Nephron progenitor cell (in vitro differentiated cells): ENCODE measurements around the gene ITGB1BP2.
"Not testable (repeated sequence)": the region's sequence is repeated elsewhere in the genome, so short reads cannot be mapped to it uniquely, and the experiment has no call there.

Source experiments
- DNase-seq: peaks from one replicate; pipeline ENCODE4 v3.0.0; 2021
- H3K27ac Mint-ChIP-seq: 2 replicates; pipeline ENCODE4 v1.8.0; 2021; ENCODE audit warnings: mild to moderate bottlenecking, moderate library complexity, mixed read lengths
- H3K27me3 Mint-ChIP-seq: 2 replicates; pipeline ENCODE4 v1.8.0; 2021; ENCODE audit warnings: mild to moderate bottlenecking, low read depth, mixed read lengths; ENCODE audit not compliant: poor library complexity
- H3K36me3 Mint-ChIP-seq: 2 replicates; pipeline ENCODE4 v1.8.0; 2021; ENCODE audit warnings: low read depth, mixed read lengths
- H3K4me1 Mint-ChIP-seq: 2 replicates; pipeline ENCODE4 v1.8.0; 2021; ENCODE audit warnings: mixed read lengths
- H3K4me3 Mint-ChIP-seq: 2 replicates; pipeline ENCODE4 v1.8.0; 2021; ENCODE audit warnings: mild to moderate bottlenecking, moderate library complexity, mixed read lengths
- H3K9me3 Mint-ChIP-seq: 2 replicates; pipeline ENCODE4 v1.8.0; 2021; ENCODE audit warnings: mild to moderate bottlenecking, moderate library complexity, mixed read lengths
- CTCF ChIP-seq: fragments of 200-600 bp; sonication (generic); IDR thresholded peaks from 2 replicates; pipeline ENCODE4 v1.5.0; 2021; ENCODE audit warnings: antibody characterized with exemption

ITGB1BP2 gene

DNA sequence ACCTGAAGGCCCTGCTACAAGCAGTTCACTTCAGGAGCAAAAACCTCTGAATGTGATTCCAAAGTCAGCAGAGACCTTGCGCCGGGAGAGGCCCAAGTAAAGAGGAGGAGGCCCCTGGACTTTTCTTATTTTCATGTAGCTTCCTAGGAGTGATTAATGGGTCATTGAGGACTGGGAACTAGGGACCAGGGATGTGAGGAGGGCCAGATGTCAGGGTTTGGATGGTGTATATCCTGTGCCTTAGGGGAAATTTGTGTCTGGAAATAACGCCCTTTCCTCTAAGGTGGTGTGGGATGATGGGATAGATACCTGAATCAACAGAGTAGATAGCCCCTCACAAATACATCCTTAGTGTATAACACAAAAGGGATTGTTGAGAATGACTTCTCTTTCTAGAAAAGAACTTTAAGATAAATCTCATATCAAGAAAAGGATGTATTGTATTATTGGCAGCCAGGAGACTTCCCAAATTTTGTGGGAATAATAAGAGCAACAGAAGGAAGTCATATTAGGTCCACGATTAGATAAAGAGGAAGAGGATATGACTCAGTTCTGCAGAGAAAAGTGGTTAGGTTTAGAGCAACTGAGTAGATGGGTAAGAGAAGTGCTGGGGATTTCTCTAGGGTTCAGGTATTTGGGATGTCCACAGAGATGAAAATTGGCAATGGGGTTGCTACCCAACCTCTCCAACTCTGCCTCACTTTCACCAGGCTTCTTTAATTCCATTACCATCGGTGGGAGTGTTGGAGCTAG lies 1.1 kb downstream of the ITGB1BP2 start:
- H3K4me3 Mint-ChIP-seq = no peak overlapping the region
- no peaks in the 10 kb centered on the region for H3K27me3 Mint-ChIP-seq
- no peaks in the 10 kb centered on the region for H3K4me1 Mint-ChIP-seq

GRCh38 chrX:71304561-71304960 lies 3.0 kb downstream of the ITGB1BP2 start:
- peaks cover 30% of the 10 kb centered on the region for H3K36me3 Mint-ChIP-seq
- H3K27me3 Mint-ChIP-seq = no peaks in the 10 kb centered on the region
- no peak overlapping the region for H3K27ac Mint-ChIP-seq
- no peak for DNase-seq
- H3K9me3 Mint-ChIP-seq = peaks cover 45% of the 10 kb centered on the region
- H3K4me3 Mint-ChIP-seq = no peak overlapping the region
- no peaks in the 10 kb centered on the region for H3K4me1 Mint-ChIP-seq
- TF ChIP-seq CTCF = no peak

More for the DNA sequence above, 1.1 kb downstream of the ITGB1BP2 start:
- peak overlapping the region; percentile 90 for H3K27ac Mint-ChIP-seq
- peaks cover 42% of the 10 kb centered on the region for H3K9me3 Mint-ChIP-seq
- H3K36me3 Mint-ChIP-seq = peaks cover 36% of the 10 kb centered on the region
- DNase-seq = no peak
- TF ChIP-seq CTCF = no peak

GRCh38 chrX:71315917-71316316 lies 14.4 kb downstream of the ITGB1BP2 start:
- no peak overlapping the region for H3K27ac Mint-ChIP-seq
- DNase-seq = no peak
- peaks cover 36% of the 10 kb centered on the region for H3K9me3 Mint-ChIP-seq
- peaks cover 21% of the 10 kb centered on the region for H3K36me3 Mint-ChIP-seq
- no peaks in the 10 kb centered on the region for H3K27me3 Mint-ChIP-seq
- H3K4me1 Mint-ChIP-seq = no peaks in the 10 kb centered on the region
- no peak overlapping the region for H3K4me3 Mint-ChIP-seq
- TF ChIP-seq CTCF = no peak

GRCh38 chrX:71316959-71317358 lies 15.4 kb downstream of the ITGB1BP2 start:
- H3K9me3 Mint-ChIP-seq = peaks cover 31% of the 10 kb centered on the region
- not testable (repeated sequence) for H3K27me3 Mint-ChIP-seq, H3K4me3 Mint-ChIP-seq, H3K4me1 Mint-ChIP-seq, H3K27ac Mint-ChIP-seq, DNase-seq
- peaks cover 16% of the 10 kb centered on the region for H3K36me3 Mint-ChIP-seq

DNA sequence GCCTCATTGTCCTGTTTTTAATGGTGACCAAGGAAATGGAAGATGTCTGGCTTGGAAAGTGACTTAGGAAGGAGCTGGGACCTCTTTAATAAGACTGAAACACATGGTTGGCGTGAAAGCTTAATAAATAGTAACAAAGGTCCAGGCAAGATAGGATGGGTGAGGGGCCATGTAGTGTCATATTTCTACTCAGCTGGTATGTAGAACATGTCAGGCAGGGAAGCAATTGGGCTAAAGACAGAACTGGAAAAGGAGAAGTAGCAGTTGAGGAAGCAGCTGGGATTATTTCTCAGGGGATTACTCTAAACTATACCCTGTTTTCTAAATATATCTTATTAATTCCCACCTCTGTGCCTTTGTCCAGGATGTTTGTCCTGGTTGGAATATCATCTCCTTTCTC lies 18.6 kb downstream of the ITGB1BP2 start:
- no peaks in the 10 kb centered on the region for H3K27me3 Mint-ChIP-seq
- H3K4me1 Mint-ChIP-seq = no peaks in the 10 kb centered on the region
- no peak overlapping the region for H3K4me3 Mint-ChIP-seq
- no peak for DNase-seq
- no peak overlapping the region for H3K27ac Mint-ChIP-seq
- no peak for TF ChIP-seq CTCF
- H3K9me3 Mint-ChIP-seq = peaks cover 37% of the 10 kb centered on the region
- peaks cover 26% of the 10 kb centered on the region for H3K36me3 Mint-ChIP-seq

GRCh38 chrX:71321731-71322130 lies 20.2 kb downstream of the ITGB1BP2 start:
- Mint-ChIP-seq H3K27me3 (no peaks in the 10 kb centered on the region), H3K27ac (no peak overlapping the region), H3K36me3 (peaks cover 24% of the 10 kb centered on the region), H3K9me3 (peaks cover 34% of the 10 kb centered on the region), H3K4me3 (no peak overlapping the region), H3K4me1 (no peaks in the 10 kb centered on the region)
- DNase-seq = no peak
- no peak for TF ChIP-seq CTCF

DNA sequence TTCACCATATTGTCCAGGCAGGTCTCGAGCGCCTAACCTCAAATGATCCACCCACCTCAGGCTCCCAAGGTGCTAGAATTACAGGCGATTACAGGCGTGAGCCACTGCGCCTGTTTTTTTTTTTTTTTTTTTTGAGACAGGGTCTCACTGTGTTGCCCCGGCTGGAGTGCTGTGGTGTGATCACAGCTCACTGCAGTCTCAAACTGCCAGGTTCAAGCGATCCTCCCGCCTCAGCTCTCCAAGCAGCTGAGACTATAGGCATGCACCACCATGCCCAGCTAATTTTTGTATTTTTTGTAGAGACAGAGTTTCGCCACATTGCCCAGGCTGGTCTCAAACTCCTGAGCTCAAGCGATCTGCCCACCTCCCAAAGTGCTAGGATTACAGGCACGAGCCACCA lies 22.9 kb downstream of the ITGB1BP2 start:
- H3K27ac Mint-ChIP-seq, H3K27me3 Mint-ChIP-seq, H3K4me3 Mint-ChIP-seq, H3K4me1 Mint-ChIP-seq, DNase-seq: not testable (repeated sequence)
- Mint-ChIP-seq H3K36me3 (peaks cover 32% of the 10 kb centered on the region), H3K9me3 (peaks cover 47% of the 10 kb centered on the region)
